DMS79 treated with DMSO at 0.1 percent for 48 hours (cell line): ENCODE measurements around the gene SEC11C.

Experiments used
- DNase-seq: peaks from one replicate; lab custom pipeline; 2025; lab: John Stamatoyannopoulos, UW

SEC11C gene

GRCh38 chr18:59139615-59140301, at the start of gene SEC11C:
SEC11C (plus strand) TSS chr18:59139884; CDS start chr18:59139949, 65 bp downstream.
- peak; percentile 97 for DNase-seq

- no peak for DNase-seq
Measured at GRCh38 chr18:59090966-59091603, 48.6 kb upstream of the SEC11C start.

- no peak for DNase-seq
Measured at GRCh38 chr18:59093668-59094067, 46.0 kb upstream of the SEC11C start.

- no peak for DNase-seq
Measured at GRCh38 chr18:59094569-59094968, 45.1 kb upstream of the SEC11C start.

- DNase-seq, result peak; percentile 95
Measured at GRCh38 chr18:59096098-59096789, 43.4 kb upstream of the SEC11C start.

- DNase-seq, result no peak
Measured at GRCh38 chr18:59101830-59102414, 37.8 kb upstream of the SEC11C start.

- DNase-seq, result no peak
Measured at GRCh38 chr18:59109375-59109774, 30.3 kb upstream of the SEC11C start.

- no peak for DNase-seq
Measured at GRCh38 chr18:59114160-59114559, 25.5 kb upstream of the SEC11C start.

- DNase-seq, result no peak
Measured at GRCh38 chr18:59123588-59124369, 15.9 kb upstream of the SEC11C start.

- no peak for DNase-seq
Measured at GRCh38 chr18:59124370-59124704, 15.3 kb upstream of the SEC11C start.

- DNase-seq, result no peak
Measured at GRCh38 chr18:59127047-59127446, 12.6 kb upstream of the SEC11C start.

- DNase-seq, result no peak
Measured at GRCh38 chr18:59129951-59130703, 9.6 kb upstream of the SEC11C start.

- no peak for DNase-seq
Measured at GRCh38 chr18:59132810-59133465, 6.7 kb upstream of the SEC11C start.

GRCh38 chr18:59139291-59139614, 431 bp upstream of the SEC11C start:
- DNase-seq, result peak; percentile 97

- DNase-seq, result peak; percentile 55
Measured at GRCh38 chr18:59140302-59140885, 710 bp downstream of the SEC11C start.

- DNase-seq, result peak; percentile 71
Measured at GRCh38 chr18:59141294-59142068, 1.8 kb downstream of the SEC11C start.

- peak; percentile 37 for DNase-seq
Measured at GRCh38 chr18:59142274-59142673, 2.6 kb downstream of the SEC11C start.

- DNase-seq, result peak; percentile 37
Measured at GRCh38 chr18:59142800-59143416, 3.2 kb downstream of the SEC11C start.

GRCh38 chr18:59143441-59143840, 3.8 kb downstream of the SEC11C start:
- DNase-seq, result no peak
